HG03175 (cell line): ENCODE measurements around the gene PEAR1.

ENCODE experiments used
- ATAC-seq: cut with Tn5 transposase; IDR thresholded peaks from one replicate; pipeline ENCODE4 v1.9.1; 2021; ENCODE audit warnings: mild to moderate bottlenecking, moderate library complexity; ENCODE audit not compliant: unreplicated experiment

Gene PEAR1

DNA sequence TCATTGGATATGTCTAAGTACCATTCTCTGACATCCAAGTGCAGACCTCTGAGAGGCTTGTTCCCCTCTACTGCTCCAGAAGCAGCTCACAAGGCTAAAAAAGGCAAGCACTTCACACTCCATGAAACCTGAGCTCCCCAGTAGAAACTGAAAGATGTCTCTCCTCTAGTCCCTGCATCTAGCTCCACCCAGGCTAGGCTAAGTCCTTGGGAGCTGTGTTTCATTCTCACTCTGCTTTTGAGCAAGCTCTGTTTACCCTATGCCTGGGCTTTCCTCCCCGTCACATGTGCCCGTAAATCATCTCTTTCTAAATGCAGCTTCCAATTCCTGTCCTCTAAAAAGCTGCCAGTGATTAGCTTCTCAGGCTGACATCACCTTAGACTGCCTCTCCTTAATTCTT is 65.9 kb downstream of the PEAR1 start:
- ATAC-seq = no peak

GRCh38 chr1:156959925-156960324 is 66.4 kb downstream of the PEAR1 start:
- no peak for ATAC-seq

- ATAC-seq = no peak
These were observed 68.2 kb downstream of the PEAR1 start for GRCh38 chr1:156961709-156962108.

DNA sequence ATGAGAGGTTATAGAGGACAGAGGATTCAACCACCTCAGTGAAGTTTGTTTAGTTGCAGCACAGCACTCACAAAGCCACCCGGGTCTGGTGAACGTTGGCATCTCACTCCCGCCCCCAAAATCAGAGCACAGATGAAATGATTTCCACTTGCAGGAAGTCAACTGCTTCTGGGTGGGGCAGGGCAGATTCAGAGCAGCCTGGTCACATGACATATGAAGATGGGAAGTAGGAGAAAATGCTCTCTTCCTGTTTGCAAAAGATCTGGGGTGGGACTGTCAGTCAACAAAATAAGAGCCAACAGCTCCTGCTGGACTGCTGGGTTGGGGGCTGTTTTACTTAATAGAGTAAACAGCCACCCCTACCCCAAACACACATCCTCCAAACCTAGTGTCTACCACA is 70.1 kb downstream of the PEAR1 start:
- no peak for ATAC-seq

DNA sequence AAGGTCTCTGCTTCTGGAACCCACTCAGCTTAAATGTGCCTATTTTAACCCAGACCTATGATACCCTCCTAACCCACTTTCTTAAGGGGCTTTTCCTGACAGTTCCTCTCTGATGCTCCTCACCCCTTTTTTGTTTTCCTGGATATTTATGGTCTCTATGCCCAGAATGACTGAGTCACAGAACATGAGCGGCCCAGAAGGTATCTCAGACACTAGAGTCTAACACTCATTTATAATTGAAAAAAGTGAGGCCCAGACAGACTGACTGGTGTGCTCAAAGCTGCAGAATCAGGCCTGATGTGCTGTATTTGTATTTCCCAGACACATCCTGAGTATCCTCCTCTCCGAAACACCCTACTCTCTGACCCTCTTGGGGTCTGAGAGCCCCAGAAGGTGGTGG is 70.9 kb downstream of the PEAR1 start:
- no peak for ATAC-seq
